ENCODE data around the gene IRF3. TPM values are rescaled to one million over a fixed set of nuclear protein-coding genes. Genes with fewer than 3 reads are reported as not detected.

Gene IRF3
- total RNA-seq, 2 experiments from 2014 or later: 90.8 to 108 TPM

GRCh38 chr19:49666120-49666444 lies 425 bp upstream of the IRF3 start:
- peak overlapping the region; percentile 91 for H3K27ac Mint-ChIP-seq
- ChIA-PET CTCF (interaction anchor here (1.4 to 1.7 kb wide), 2 partner anchors 10 to 12 kb away, joined by 6 to 13 read pairs; no protein-coding TSS in a partner anchor), POLR2A (interaction anchor here (1.0 to 6.7 kb wide), 2 partner anchors 11 to 27 kb away, joined by 3 to 47 read pairs; partner anchors contain the start of gene PRMT1)
- no peaks in the 10 kb centered on the region for H3K9me3 Mint-ChIP-seq
- H3K36me3 Mint-ChIP-seq (ENCODE audit: low read depth): peaks cover 21% of the 10 kb centered on the region
- peak overlapping the region; percentile 94 for H3K4me3 Mint-ChIP-seq
- intact Hi-C loops (cut with micrococcal nuclease): no loop called here
- H3K4me1 Mint-ChIP-seq (ENCODE audit: low read depth): peaks cover 28% of the 10 kb centered on the region
- TF ChIP-seq CTCF (IDR thresholded peaks at IDR 0.05): no peak
- ATAC-seq: no peak
- no peaks in the 10 kb centered on the region for H3K27me3 Mint-ChIP-seq
- DNase-seq: no peak

GRCh38 chr19:49665036-49665350 lies 664 bp downstream of the IRF3 start:
- POLR2A ChIA-PET: interaction anchor here (1.0 to 6.7 kb wide), 7 partner anchors 9 to 212 kb away, joined by 3 to 47 read pairs (median 6); partner anchors contain the start of genes FUZ, PRMT1, RRAS and SCAF1
- TF ChIP-seq CTCF (IDR thresholded peaks at IDR 0.05): no peak
- intact Hi-C loops (cut with micrococcal nuclease): loop anchor here (2.0 kb wide), 1 partner anchor 24 kb away; the partner anchor contains the start of gene RRAS
- Mint-ChIP-seq H3K9me3 (no peaks in the 10 kb centered on the region), H3K27me3 (no peaks in the 10 kb centered on the region), H3K36me3 (ENCODE audit: low read depth) (peaks cover 27% of the 10 kb centered on the region), H3K4me3 (peak overlapping the region; percentile 94), H3K4me1 (ENCODE audit: low read depth) (peaks cover 31% of the 10 kb centered on the region), H3K27ac (peak overlapping the region; percentile 91)
- ATAC-seq: no peak
- DNase-seq: no peak
- CTCF ChIA-PET: interaction anchor here (1.0 to 6.2 kb wide), 4 partner anchors 8 to 165 kb away, joined by 3 to 33 read pairs (median 10); no protein-coding TSS in a partner anchor

- no peaks in the 10 kb centered on the region for H3K27me3 Mint-ChIP-seq
- H3K4me3 Mint-ChIP-seq: peak overlapping the region; percentile 94
- POLR2A ChIA-PET: interaction anchor here (0.6 to 6.7 kb wide), 10 partner anchors 8 to 212 kb away, joined by 3 to 47 read pairs (median 4); partner anchors contain the start of genes FUZ, PRMT1, RRAS and SCAF1
- intact Hi-C loops (cut with micrococcal nuclease): loop anchor here (2.0 kb wide), 1 partner anchor 24 kb away; the partner anchor contains the start of gene RRAS
- peak overlapping the region; percentile 91 for H3K27ac Mint-ChIP-seq
- CTCF ChIA-PET: interaction anchor here (1.0 to 6.2 kb wide), 7 partner anchors 8 to 165 kb away, joined by 3 to 33 read pairs (median 4); no protein-coding TSS in a partner anchor
- ATAC-seq (peak; percentile 69), DNase-seq (peak; percentile 95)
- no peak for TF ChIP-seq CTCF (IDR thresholded peaks at IDR 0.05)
- peaks cover 29% of the 10 kb centered on the region for H3K4me1 Mint-ChIP-seq (ENCODE audit: low read depth)
- peaks cover 25% of the 10 kb centered on the region for H3K36me3 Mint-ChIP-seq (ENCODE audit: low read depth)
- no peaks in the 10 kb centered on the region for H3K9me3 Mint-ChIP-seq
These were observed 1.3 kb downstream of the IRF3 start for GRCh38 chr19:49664171-49665035.

- DNase-seq (no peak), ATAC-seq (no peak)
- no peak for TF ChIP-seq CTCF (IDR thresholded peaks at IDR 0.05)
- CTCF ChIA-PET: interaction anchor here (1.0 to 6.2 kb wide), 4 partner anchors 9 to 54 kb away, joined by 3 to 33 read pairs (median 4); no protein-coding TSS in a partner anchor
- Mint-ChIP-seq H3K27ac (peak overlapping the region; percentile 91), H3K36me3 (ENCODE audit: low read depth) (peaks cover 28% of the 10 kb centered on the region), H3K9me3 (no peaks in the 10 kb centered on the region), H3K4me3 (peak overlapping the region; percentile 94), H3K4me1 (ENCODE audit: low read depth) (peaks cover 28% of the 10 kb centered on the region), H3K27me3 (no peaks in the 10 kb centered on the region)
- POLR2A ChIA-PET: interaction anchor here (6.7 kb wide), 1 partner anchor 14 kb away, joined by 47 read pairs; the partner anchor contains the start of gene PRMT1
- intact Hi-C loops (cut with micrococcal nuclease): no loop called here
These were observed 2.4 kb downstream of the IRF3 start for GRCh38 chr19:49663224-49663623.
